ENCODE measurements around the gene AP1G2. TPM values are rescaled to one million over a fixed set of nuclear protein-coding genes. Genes with fewer than 3 reads are reported as not detected.

Gene AP1G2
- total RNA-seq, 1 donor from 2014 or later, result 56.2 TPM

- Histone ChIP-seq H3K9me3 (no peaks in the 10 kb centered on the region), H3K27ac (no peak overlapping the region), H3K4me1 (no peaks in the 10 kb centered on the region), H3K27me3 (no peaks in the 10 kb centered on the region), H3K4me3 (no peak overlapping the region), H3K36me3 (peaks cover 0 to 3% of the 10 kb centered on the region in 2 donors)
- intact Hi-C loops (cut with DNase I), result no loop called here
- DNase-seq (ENCODE audit: low spot score in 2 of 2), result no peak
- TF ChIP-seq, protein P1, sequence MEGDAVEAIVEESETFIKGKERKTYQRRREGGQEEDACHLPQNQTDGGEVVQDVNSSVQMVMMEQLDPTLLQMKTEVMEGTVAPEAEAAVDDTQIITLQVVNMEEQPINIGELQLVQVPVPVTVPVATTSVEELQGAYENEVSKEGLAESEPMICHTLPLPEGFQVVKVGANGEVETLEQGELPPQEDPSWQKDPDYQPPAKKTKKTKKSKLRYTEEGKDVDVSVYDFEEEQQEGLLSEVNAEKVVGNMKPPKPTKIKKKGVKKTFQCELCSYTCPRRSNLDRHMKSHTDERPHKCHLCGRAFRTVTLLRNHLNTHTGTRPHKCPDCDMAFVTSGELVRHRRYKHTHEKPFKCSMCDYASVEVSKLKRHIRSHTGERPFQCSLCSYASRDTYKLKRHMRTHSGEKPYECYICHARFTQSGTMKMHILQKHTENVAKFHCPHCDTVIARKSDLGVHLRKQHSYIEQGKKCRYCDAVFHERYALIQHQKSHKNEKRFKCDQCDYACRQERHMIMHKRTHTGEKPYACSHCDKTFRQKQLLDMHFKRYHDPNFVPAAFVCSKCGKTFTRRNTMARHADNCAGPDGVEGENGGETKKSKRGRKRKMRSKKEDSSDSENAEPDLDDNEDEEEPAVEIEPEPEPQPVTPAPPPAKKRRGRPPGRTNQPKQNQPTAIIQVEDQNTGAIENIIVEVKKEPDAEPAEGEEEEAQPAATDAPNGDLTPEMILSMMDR (IDR thresholded peaks at IDR 0.05), result no peak
Measured at GRCh38 chr14:23529016-23529415, 38.6 kb downstream of the AP1G2 start.

- Histone ChIP-seq H3K4me1 (no peaks in the 10 kb centered on the region), H3K27me3 (no peaks in the 10 kb centered on the region), H3K9me3 (no peaks in the 10 kb centered on the region), H3K27ac (no peak overlapping the region), H3K4me3 (no peak overlapping the region), H3K36me3 (peaks cover 0 to 3% of the 10 kb centered on the region in 2 donors)
- intact Hi-C loops (cut with DNase I), result no loop called here
- TF ChIP-seq, protein P1 (IDR thresholded peaks at IDR 0.05), result no peak
- no peak for DNase-seq (ENCODE audit: low spot score in 2 of 2)
Measured at GRCh38 chr14:23528555-23528954, 39.0 kb downstream of the AP1G2 start.

GRCh38 chr14:23525611-23526010 is 42.0 kb downstream of the AP1G2 start:
- Histone ChIP-seq H3K36me3 (peaks cover 0 to 3% of the 10 kb centered on the region in 2 donors), H3K27ac (no peak overlapping the region), H3K27me3 (no peaks in the 10 kb centered on the region), H3K9me3 (no peaks in the 10 kb centered on the region), H3K4me1 (no peaks in the 10 kb centered on the region), H3K4me3 (no peak overlapping the region)
- TF ChIP-seq, protein P1 (IDR thresholded peaks at IDR 0.05), result no peak
- intact Hi-C loops (cut with DNase I), result no loop called here
- no peak for DNase-seq (ENCODE audit: low spot score in 2 of 2)

DNA sequence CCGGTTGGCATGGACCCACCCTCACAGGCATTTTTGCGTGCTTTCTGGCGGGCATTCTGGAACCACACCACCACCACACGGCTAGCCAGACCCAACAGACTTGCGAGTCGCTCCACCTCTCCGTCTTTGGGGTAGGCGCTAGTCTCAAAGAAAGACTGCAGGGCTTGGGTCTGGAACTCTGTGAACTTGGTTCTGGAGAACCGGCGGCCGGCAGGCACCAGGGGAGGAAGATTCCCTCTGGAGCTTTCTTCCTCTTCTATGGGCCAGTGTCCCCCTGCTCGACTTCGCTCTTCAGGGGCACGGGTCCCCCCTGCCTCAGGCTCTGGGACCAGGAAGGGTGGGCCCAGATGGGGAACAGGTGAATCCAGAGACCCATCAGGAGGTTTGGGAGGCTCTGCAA is 42.6 kb downstream of the AP1G2 start:
- Histone ChIP-seq H3K36me3 (peaks cover 0 to 3% of the 10 kb centered on the region in 2 donors), H3K27me3 (no peaks in the 10 kb centered on the region), H3K9me3 (no peaks in the 10 kb centered on the region), H3K27ac (no peak overlapping the region), H3K4me3 (no peak overlapping the region), H3K4me1 (no peaks in the 10 kb centered on the region)
- DNase-seq (ENCODE audit: low spot score in 2 of 2), result no peak
- TF ChIP-seq, protein P1 (IDR thresholded peaks at IDR 0.05), result no peak
- intact Hi-C loops (cut with DNase I), result no loop called here

DNA sequence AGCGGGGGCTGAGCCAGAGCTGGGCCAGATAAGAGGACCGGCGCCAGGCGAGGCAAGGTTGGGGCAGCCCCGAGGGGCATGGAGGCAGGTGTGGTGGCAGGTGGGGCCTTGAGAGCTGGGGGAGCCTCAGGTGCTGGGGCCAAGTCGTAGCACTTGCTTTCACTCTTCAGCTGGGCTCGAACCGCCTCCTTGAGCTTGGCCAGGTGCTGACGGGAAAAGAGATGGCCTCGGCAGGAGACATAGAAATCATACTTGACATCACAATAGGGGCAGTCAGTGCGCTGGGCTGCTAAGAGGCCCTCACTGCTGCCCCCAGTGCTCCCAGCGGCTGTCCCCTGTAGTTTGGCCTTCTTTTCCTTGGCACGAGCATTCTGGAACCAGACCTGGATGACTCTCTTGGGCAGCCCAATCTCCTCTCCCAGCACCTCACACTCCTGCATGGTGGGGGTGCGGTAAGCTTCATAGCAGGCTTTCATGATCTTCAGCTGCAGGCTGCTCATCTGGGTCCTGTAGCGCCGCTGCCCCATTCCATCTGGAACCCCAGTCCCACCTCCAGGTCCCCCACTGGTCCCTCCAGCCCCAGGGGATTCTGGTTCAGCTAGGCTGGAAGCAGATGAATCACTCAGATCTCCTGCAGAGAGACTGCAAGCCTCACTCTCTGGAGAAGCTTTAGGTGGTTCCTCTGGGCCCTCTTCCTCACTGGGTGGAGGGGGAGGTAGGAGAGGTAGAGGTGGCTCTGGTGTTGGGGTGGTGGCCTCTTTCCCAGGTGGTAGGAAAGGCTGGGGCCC is 44.2 kb downstream of the AP1G2 start:
- intact Hi-C loops (cut with DNase I), result no loop called here
- H3K4me3 ChIP-seq, result no peak overlapping the region
- no peaks in the 10 kb centered on the region for H3K9me3 ChIP-seq
- H3K36me3 ChIP-seq, result peaks cover 0 to 3% of the 10 kb centered on the region in 2 donors
- H3K27me3 ChIP-seq, result no peaks in the 10 kb centered on the region
- H3K4me1 ChIP-seq, result no peaks in the 10 kb centered on the region
- no peak for DNase-seq (ENCODE audit: low spot score in 2 of 2)
- no peak overlapping the region for H3K27ac ChIP-seq
- TF ChIP-seq, protein P1 (IDR thresholded peaks at IDR 0.05), result no peak

Data from ascending aorta (tissue), 2 donors.